CD4-positive, alpha-beta T cell (primary cell): Measurements from ENCODE around the gene RNPEPL1. TPM values are rescaled to one million over a fixed set of nuclear protein-coding genes. Genes with fewer than 3 reads are reported as not detected.

Source experiments
- ATAC-seq: fragments of 200-7000 bp; cut with Tn5 transposase; one replicate; pipeline ENCODE4 v1.10.0; 2022; ENCODE audit warnings: mild to moderate bottlenecking; ENCODE audit not compliant: poor library complexity
- CTCF ChIA-PET: fragments of 350-600 bp; sonication (Branson Sonifier 250); formaldehyde crosslinking; loops from one replicate; lab custom pipeline; 2021; ENCODE audit warnings: antibody characterized with exemption, inconsistent platforms; lab: Charles Lee
- POLR2A ChIA-PET: fragments of 350-600 bp; sonication (Branson Sonifier 250); formaldehyde crosslinking; loops from one replicate; lab custom pipeline; 2021; ENCODE audit warnings: antibody characterized with exemption, inconsistent platforms; lab: Charles Lee
- DNase-seq, 14 experiments: peaks; one replicate each; pipeline ENCODE4 v3.0.0-alpha.2; 2013 to 2020; ENCODE audit warnings: mixed read lengths in 2 of 14
- H3K27ac ChIP-seq, 2 donors: one replicate each; pipeline versions ENCODE4 v1.5.1 to v1.7.0; 2013; ENCODE audit warnings: low read length in 2 of 2, low read depth in 1 of 2, mild to moderate bottlenecking in 1 of 2
- H3K27me3 ChIP-seq, 2 experiments: 1 replicate in 1 of 2; 2 replicates in 1 of 2; pipeline versions ENCODE4 v1.6.1 to v1.7.0; 2013; ENCODE audit warnings: low read length in 2 of 2, control low read depth in 1 of 2, mild to moderate bottlenecking in 1 of 2, moderate library complexity in 1 of 2; ENCODE audit not compliant: insufficient read depth in 2 of 2, control insufficient read depth in 1 of 2
- H3K36me3 ChIP-seq: one replicate; pipeline ENCODE4 v1.6.1; 2013; ENCODE audit warnings: low read length, control low read depth; ENCODE audit not compliant: insufficient read depth
- H3K4me1 ChIP-seq: one replicate; pipeline ENCODE4 v1.6.1; 2013; ENCODE audit warnings: low read length, control low read depth; ENCODE audit not compliant: insufficient read depth
- H3K4me3 ChIP-seq: one replicate; pipeline ENCODE4 v1.5.1; 2013; ENCODE audit warnings: mild to moderate bottlenecking, low read length, moderate library complexity
- H3K9me3 ChIP-seq, 2 experiments: 1 replicate in 1 of 2; 2 replicates in 1 of 2; pipeline versions ENCODE4 v1.6.1 to v1.7.0; 2013; ENCODE audit warnings: low read length in 2 of 2, mild to moderate bottlenecking in 2 of 2, control low read depth in 1 of 2, moderate library complexity in 1 of 2; ENCODE audit not compliant: control insufficient read depth in 1 of 2, insufficient read depth in 1 of 2
- H3K27ac Mint-ChIP-seq: one replicate; pipeline ENCODE4 v1.8.0; 2020; ENCODE audit warnings: mixed read lengths
- H3K27me3 Mint-ChIP-seq: one replicate; pipeline ENCODE4 v1.8.0; 2021; ENCODE audit warnings: mixed read lengths
- H3K36me3 Mint-ChIP-seq: one replicate; pipeline ENCODE4 v1.8.0; 2021; ENCODE audit warnings: low read depth, mixed read lengths
- H3K4me1 Mint-ChIP-seq: one replicate; pipeline ENCODE4 v1.8.0; 2021; ENCODE audit warnings: low read depth, mixed read lengths
- H3K4me3 Mint-ChIP-seq: one replicate; pipeline ENCODE4 v1.8.0; 2020; ENCODE audit warnings: mild to moderate bottlenecking, mixed read lengths
- H3K9me3 Mint-ChIP-seq: one replicate; pipeline ENCODE4 v1.8.0; 2020; ENCODE audit warnings: mixed read lengths
- intact Hi-C, 2 experiments: fragments of 100-400 bp; cut with DNase I in 1 of 2; cut with micrococcal nuclease in 1 of 2; formaldehyde crosslinking; loops; one replicate each; pipeline versions ENCODE4 v1.15.1 to v1.9.0; 2023 to 2025; cut with DNase I, micrococcal nuclease
- total RNA-seq, 174 experiments: library from RNA in 2 of 174; stranded (reverse) in 2 of 174; gene quantifications; one replicate each; pipeline ENCODE4 v1.2.3 and lab custom pipeline; 2021 to 2026
- TF ChIP-seq, protein P1 (sequence below): fragments of 200-600 bp; IDR thresholded peaks from one replicate; pipeline ENCODE4 v1.8.0; 2022; ENCODE audit warnings: antibody characterized with exemption, mild to moderate bottlenecking

Gene RNPEPL1
- total RNA-seq, 2 experiments from 2014 or later, result 73.0 to 78.8 TPM

DNA sequence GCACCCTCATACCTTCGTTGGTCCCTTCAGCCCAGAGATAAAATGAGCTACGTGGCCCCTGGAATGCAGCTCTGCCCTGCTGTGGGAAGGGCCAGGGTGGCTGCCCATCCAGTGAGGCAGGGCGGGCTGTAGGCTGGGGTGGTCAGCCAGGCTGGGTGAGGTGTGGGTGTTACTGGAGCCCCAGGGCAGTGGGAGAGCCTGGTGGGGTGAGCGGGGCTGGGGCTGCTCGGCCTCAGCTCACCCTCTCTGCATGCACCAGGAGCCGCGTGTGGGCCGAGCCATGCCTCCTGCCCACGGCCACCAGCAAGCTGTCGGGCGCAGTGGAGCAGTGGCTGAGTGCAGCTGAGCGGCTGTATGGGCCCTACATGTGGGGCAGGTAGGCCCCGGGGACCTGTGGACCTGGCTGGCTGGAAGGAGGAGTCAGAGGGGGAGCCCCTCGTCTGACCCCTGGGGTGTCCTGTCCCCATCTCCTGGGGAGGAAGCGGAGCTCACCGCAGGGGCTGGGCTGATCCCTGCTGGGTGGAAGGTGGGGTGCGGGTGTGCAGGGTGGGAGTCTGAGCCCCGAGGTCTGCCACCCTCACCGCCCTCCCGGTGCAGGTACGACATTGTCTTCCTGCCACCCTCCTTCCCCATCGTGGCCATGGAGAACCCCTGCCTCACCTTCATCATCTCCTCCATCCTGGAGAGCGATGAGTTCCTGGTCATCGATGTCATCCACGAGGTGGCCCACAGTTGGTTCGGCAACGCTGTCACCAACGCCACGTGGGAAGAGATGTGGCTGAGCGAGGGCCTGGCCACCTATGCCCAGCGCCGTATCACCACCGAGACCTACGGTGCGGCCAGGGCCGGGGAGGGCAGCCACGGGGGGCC, 5.5 kb downstream of the RNPEPL1 start:
- H3K27me3 ChIP-seq, result no peaks in the 10 kb centered on the region
- Mint-ChIP-seq H3K9me3 (no peaks in the 10 kb centered on the region), H3K4me3 (no peak overlapping the region), H3K36me3 (peaks cover 42% of the 10 kb centered on the region), H3K27ac (no peak overlapping the region), H3K27me3 (no peaks in the 10 kb centered on the region), H3K4me1 (peaks cover 25% of the 10 kb centered on the region)
- intact Hi-C loops, result no loop called here
- H3K9me3 ChIP-seq, result no peaks in the 10 kb centered on the region
- POLR2A ChIA-PET, result interaction anchor here (1.5 to 2.6 kb wide), 2 partner anchors 12 to 13 kb away, joined by 6 to 11 read pairs; partner anchors contain the start of genes CAPN10 and DUSP28
- H3K36me3 ChIP-seq, result peaks cover 72% of the 10 kb centered on the region
- DNase-seq, result no peak
- CTCF ChIA-PET, result no interaction called here
- no peak overlapping the region for H3K4me3 ChIP-seq
- ATAC-seq, result no peak
- H3K27ac ChIP-seq, result no peak overlapping the region
- TF ChIP-seq, protein P1, sequence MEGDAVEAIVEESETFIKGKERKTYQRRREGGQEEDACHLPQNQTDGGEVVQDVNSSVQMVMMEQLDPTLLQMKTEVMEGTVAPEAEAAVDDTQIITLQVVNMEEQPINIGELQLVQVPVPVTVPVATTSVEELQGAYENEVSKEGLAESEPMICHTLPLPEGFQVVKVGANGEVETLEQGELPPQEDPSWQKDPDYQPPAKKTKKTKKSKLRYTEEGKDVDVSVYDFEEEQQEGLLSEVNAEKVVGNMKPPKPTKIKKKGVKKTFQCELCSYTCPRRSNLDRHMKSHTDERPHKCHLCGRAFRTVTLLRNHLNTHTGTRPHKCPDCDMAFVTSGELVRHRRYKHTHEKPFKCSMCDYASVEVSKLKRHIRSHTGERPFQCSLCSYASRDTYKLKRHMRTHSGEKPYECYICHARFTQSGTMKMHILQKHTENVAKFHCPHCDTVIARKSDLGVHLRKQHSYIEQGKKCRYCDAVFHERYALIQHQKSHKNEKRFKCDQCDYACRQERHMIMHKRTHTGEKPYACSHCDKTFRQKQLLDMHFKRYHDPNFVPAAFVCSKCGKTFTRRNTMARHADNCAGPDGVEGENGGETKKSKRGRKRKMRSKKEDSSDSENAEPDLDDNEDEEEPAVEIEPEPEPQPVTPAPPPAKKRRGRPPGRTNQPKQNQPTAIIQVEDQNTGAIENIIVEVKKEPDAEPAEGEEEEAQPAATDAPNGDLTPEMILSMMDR, result no peak
- H3K4me1 ChIP-seq, result peaks cover 67% of the 10 kb centered on the region

DNA sequence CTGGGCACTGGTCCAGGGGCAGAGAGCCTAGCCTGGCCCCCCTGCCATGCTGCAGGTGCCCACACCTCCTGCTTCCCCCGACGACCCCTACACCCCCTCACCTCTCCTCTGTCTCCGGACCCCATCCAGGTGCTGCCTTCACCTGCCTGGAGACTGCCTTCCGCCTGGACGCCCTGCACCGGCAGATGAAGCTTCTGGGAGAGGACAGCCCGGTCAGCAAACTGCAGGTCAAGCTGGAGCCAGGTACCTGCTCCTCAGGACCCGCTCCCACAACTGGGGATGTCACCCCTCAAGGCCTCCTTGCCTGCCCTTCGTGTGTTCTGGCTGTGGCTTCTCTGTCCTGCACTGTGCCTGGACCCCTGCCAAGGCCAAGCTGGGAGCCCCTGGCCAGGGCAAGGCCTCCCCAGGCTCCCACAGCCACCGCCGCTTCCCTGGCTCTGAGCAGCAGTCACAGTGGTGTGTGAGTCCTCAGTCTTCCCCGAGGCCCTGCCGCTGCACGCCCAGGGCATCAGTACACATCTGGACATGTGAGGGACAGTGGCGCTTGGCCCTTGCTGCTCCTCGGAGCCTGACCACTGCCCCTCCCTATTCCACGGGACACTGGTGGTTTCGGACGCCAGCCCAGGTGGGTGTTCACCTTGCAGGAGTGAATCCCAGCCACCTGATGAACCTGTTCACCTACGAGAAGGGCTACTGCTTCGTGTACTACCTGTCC, 6.3 kb downstream of the RNPEPL1 start:
- Histone ChIP-seq H3K36me3 (peaks cover 74% of the 10 kb centered on the region), H3K9me3 (no peaks in the 10 kb centered on the region), H3K4me3 (no peak overlapping the region), H3K4me1 (peaks cover 70% of the 10 kb centered on the region), H3K27me3 (no peaks in the 10 kb centered on the region), H3K27ac (no peak overlapping the region)
- Mint-ChIP-seq H3K27ac (no peak overlapping the region), H3K36me3 (peaks cover 45% of the 10 kb centered on the region), H3K4me3 (no peak overlapping the region), H3K27me3 (no peaks in the 10 kb centered on the region), H3K9me3 (no peaks in the 10 kb centered on the region), H3K4me1 (peaks cover 30% of the 10 kb centered on the region)
- ChIA-PET CTCF (interaction anchor here (2.1 kb wide), 1 partner anchor 8 kb away, joined by 5 read pairs; no protein-coding TSS in a partner anchor), POLR2A (no interaction called here)
- TF ChIP-seq, protein P1, result no peak
- DNase-seq (no peak), ATAC-seq (no peak)
- intact Hi-C loops, result no loop called here

DNA sequence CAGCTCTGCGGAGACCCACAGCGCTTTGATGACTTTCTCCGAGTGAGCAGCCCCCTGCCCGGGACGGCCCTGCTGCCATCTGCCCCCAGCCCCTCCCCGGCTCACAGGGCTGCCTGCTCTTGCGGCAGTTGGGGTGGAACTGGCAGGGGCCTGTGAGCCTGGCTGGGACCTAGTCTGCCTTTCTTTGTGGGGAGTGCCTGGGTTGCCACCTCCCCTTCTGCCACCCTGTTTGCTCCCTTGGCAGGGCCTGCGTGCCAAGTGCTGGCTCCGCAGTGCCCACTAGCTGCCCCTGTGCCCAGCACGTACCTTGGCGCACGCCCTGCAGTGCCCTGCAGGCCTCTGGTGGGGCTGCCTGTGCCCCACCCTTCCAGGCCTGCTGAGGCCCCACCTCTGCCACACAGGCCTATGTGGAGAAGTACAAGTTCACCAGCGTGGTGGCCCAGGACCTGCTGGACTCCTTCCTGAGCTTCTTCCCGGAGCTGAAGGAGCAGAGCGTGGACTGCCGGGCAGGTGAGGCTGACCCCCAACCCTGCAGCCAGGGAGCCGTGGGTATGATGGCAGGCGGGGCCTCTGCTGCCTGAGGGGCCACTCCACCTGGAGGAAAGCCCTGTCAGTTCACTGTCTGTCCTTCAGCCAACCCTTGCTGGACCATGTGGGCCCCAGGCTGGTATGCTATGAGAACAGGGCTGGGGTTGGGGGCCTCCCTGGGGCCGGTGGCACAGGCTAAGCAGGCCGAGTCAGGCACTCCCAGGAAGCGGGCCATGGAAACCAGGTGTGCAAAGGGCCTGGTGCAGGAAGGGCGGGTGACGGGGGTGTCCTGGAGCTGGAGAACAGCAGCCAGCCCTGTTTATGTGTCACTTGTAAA, 7.0 kb downstream of the RNPEPL1 start:
- no peak for DNase-seq
- no peaks in the 10 kb centered on the region for H3K9me3 Mint-ChIP-seq
- H3K4me3 ChIP-seq, result no peak overlapping the region
- H3K27me3 Mint-ChIP-seq, result no peaks in the 10 kb centered on the region
- no peak overlapping the region for H3K4me3 Mint-ChIP-seq
- no peak for ATAC-seq
- H3K27me3 ChIP-seq, result no peaks in the 10 kb centered on the region
- POLR2A ChIA-PET, result interaction anchor here (3.1 kb wide), 1 partner anchor 11 kb away, joined by 16 read pairs; the partner anchor contains the start of gene CAPN10
- H3K4me1 Mint-ChIP-seq, result peaks cover 30% of the 10 kb centered on the region
- intact Hi-C loops, result no loop called here
- TF ChIP-seq, protein P1, result no peak
- no peaks in the 10 kb centered on the region for H3K9me3 ChIP-seq
- peaks cover 74% of the 10 kb centered on the region for H3K36me3 ChIP-seq
- H3K27ac Mint-ChIP-seq, result no peak overlapping the region
- peaks cover 47% of the 10 kb centered on the region for H3K36me3 Mint-ChIP-seq
- H3K27ac ChIP-seq, result no peak overlapping the region
- H3K4me1 ChIP-seq, result peaks cover 70% of the 10 kb centered on the region
- CTCF ChIA-PET, result interaction anchor here (2.1 kb wide), 1 partner anchor 9 kb away, joined by 5 read pairs; no protein-coding TSS in a partner anchor
